ENCODE measurements around the gene TCF21. TPM values are rescaled to one million over a fixed set of nuclear protein-coding genes. Genes with fewer than 3 reads are reported as not detected.
A peak's percentile ranks its signal among the peaks of the same experiment; 100 is the strongest.

The TCF21 gene
- total RNA-seq, 1 experiment from 2014 or later: not detected

- DNase-seq (ENCODE audit: low read depth): no peak
These were observed 867 bp downstream of the TCF21 start for GRCh38 chr6:133889557-133890403.

DNA sequence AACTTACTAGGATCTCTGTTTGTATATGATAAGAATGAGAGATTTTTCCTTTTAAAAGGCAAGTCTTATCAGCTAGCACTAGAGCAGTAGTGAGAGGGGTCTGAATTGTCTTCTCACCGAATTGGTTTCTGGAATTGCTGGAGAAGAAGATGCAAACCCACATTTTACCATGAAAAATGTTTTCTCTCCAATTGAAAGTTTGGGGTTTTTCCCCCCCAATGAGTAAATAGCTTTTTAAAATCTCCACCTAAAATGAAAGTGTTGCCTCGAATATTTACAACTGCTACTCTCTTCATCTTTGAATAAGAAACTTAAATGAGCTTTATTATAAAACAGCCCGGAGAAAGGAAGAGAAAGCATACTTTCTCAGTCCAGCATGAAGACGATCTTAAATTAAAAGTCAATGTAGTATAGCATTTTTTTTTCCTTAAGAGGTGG is 1.8 kb downstream of the TCF21 start:
- DNase-seq (ENCODE audit: low read depth): peak; percentile 0

DNA sequence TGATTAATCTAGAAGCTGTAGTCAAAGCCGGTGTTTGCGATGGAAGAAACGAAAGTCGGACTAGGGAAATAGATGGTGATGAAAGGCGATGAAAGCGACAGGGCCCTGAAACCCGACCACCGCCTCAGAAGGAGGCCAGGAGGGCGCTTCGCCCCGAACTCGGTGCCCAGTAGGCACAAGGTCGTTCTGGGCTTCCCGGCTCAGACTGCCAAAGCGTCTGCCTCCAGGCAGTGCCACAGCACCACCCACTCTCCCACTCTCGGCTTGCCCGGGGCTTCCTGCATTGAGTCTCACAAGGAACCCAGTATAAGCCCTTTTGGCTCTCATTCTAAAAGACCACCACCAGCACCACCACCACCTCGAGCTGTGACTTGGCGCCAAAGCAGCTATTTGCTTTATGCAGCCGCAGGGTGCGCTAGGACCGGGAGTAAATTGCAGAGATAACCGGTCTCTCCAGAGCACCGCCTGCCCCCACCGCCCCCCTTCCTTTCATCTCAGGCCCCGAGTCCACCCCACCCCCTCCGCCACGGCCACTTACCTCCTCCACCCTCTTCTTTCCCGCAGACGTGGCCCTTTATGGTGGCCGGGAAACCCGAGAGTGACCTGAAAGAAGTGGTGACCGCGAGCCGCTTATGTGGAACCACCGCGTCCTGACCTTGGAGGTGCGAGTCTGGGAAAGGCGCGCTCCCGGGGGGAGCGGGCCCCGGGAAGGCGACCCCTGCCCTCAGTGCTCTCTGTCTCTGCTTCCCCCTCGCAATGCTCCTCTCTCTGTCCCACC is 2.4 kb downstream of the TCF21 start:
- peak; percentile 20 for DNase-seq (ENCODE audit: low read depth)

- no peak for DNase-seq (ENCODE audit: low read depth)
These were observed 3.3 kb downstream of the TCF21 start for GRCh38 chr6:133891927-133892812.

DNA sequence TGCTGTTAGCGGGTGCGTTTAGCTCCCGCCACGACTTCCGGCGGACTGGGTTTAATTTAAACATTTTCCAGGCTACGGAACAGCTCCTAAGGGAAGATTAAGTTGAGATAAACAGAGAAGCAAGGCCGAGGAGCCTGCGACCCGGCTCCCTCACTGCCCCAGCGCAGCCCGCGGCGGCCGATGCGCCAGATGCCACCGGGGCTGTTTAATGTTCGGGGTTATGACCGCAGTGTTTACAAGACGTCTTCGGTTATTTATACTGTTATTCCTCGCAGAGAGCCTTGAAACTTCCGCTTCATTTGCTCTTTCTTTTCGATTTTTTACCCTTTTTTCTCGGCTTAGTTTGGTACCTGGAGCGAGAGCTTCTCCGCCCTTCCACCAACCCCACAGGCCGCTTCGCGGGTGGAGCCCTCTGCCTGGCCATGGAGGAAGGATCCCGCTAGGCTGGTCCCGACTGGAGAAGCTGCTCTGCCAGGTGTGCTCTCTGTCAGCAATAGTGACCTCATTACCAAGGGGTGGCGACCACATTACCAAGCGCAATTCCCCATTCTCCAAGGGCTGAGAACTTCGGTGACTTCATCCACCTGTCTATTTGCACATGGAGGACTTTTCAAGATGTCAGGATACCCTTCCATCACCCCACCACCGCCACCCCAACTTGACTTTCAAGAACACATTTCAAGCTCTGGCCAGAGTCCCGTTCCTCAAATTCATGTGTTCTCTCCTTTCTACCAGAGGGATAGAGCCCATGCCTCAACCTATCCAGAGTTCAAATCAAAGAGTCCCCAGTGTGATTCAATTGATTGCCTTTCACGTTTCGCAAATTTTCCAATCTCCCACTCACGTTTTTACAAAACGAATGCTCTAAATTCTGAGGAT is 4.1 kb downstream of the TCF21 start:
- no peak for DNase-seq (ENCODE audit: low read depth)

DNA sequence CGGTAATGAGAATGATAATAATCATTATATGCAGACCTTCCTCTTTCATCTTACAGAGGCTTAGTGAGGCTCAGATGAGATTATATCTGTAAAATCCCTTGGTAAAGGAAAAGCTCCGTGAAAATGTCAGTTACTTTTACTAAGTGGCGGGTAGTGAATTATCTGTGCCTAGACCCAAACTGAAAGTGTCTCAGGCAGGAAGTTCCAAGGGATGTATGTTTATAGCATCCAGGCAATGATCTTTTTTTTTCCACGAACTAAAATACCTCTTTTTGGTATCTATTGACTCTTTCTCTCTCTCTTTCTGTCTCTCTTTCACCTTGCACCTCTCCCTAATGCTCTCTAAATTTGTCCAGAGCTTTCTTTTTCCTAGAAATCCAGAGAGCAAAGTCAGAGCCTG is 5.0 kb downstream of the TCF21 start:
- DNase-seq (ENCODE audit: low read depth): no peak

DNA sequence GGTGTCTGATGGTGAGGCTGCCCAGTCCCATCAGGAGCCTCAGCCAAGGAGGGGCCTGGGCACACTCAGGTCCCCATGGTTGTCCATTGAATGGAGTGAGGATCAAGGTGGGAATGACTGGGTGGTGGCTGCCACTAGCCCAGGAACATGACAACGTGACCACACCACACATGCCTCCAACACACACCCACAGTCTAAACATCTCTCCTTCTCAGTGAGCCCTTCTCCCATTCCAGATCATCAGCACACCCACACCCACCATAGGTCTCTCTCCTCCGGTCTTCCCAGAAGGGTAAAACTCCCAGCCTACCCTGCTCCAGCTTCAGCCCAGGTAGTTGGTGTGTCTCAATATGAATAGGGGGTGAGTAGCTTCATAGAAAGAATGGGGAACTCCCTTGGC is 5.5 kb downstream of the TCF21 start:
- no peak for DNase-seq (ENCODE audit: low read depth)

- no peak for DNase-seq (ENCODE audit: low read depth)
These were observed 6.0 kb downstream of the TCF21 start for GRCh38 chr6:133894795-133895358.

DNA sequence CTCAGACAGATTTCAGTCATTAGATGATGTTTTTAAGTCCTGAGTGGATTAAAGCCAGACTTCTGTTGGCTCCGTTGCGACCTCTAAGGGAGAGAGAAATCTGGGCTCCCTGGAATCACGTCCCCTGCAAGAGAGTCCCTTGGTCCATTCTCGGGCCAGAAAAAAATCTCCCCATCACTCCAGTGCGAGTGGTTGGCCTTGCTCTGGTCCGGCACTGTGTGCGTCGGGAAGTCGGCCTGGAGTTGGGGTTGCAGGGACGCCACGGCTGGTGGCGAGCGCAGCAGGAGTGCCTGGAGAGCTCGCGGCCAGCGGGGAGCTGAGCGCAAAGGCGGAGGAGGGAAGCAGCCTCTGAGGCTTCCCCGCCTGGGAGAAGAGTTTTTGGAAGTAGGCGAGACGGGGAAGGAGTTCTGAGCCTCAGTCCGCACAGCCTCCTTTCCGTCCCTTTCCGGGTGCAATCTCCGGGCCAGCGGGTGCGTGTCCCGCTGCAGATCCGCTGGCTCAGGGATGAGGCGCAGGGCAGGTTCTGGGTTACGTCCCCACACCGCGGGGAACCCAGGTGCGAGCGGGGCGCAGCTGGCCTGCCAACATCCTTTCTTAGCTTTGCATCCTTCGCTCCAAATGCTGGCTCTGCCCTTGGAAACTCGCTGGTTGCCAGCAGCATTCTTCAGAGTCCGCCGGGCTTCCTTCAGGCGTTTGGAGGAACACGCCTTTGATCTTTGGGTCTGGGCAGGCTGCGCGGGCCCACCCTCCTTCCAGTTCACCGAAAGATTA is 6.8 kb downstream of the TCF21 start:
- DNase-seq (ENCODE audit: low read depth): no peak

- DNase-seq (ENCODE audit: low read depth): no peak
These were observed 7.4 kb downstream of the TCF21 start for GRCh38 chr6:133896344-133896721.

DNA sequence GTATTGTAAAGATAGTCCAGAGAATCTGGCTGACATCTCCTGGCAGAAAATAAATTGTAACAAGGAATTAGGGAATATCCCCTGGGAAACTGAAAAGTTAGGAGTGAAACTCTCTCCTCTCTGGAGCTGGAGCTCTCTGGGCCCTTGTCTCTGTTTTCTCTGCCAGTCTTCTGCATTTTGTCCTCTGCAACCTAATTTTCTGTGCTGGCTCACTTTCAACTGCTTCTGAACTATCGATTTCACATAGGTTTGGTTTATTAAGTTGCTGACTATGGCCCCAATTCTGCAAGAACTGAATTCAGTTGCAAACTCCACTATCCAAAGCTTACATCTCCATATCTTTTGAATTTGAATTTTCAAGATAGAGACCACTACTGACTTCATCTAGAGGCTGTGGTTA is 9.3 kb downstream of the TCF21 start:
- no peak for DNase-seq (ENCODE audit: low read depth)

DNA sequence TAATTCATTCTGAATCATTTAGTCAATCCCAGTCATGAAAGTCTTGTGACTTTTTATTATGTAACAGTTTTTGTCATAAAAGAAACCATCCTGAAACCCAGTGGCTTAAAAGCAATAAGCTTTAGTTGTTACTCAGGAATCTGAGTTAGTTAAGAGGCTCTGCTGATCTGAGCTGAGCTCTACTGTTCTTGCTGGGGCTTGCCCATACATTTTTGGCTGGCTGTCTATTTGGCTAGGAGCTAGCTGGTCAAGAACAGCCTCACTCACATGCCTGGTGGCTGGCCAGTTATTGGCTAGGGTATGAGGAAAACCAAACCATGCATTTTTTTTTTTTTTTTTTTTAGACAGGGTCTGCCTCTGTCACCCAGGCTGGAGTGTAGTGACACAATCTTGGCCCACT is 10.6 kb downstream of the TCF21 start:
- no peak for DNase-seq (ENCODE audit: low read depth)

GRCh38 chr6:133903855-133904254 is 14.9 kb downstream of the TCF21 start:
- no peak for DNase-seq (ENCODE audit: low read depth)

DNA sequence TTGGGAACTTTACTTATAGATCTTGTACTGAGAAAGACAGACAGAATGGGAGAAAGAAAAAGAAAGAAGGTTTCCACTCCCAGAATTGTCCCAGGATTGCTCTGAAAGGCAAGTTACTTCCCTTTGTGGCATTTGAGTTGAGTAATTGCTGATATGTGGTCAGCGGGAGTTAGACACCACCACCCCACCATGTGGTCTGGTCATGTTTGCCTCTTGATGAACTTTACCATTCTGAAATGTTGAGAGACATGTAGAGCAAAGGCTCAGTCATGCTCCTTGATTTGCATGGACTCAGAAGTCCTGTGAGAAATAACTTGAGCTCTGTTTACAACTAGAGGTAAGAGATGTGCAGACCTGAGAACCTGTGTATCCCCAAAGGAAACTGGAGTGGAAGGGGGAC is 17.1 kb downstream of the TCF21 start:
- peak; percentile 64 for DNase-seq (ENCODE audit: low read depth)

DNA sequence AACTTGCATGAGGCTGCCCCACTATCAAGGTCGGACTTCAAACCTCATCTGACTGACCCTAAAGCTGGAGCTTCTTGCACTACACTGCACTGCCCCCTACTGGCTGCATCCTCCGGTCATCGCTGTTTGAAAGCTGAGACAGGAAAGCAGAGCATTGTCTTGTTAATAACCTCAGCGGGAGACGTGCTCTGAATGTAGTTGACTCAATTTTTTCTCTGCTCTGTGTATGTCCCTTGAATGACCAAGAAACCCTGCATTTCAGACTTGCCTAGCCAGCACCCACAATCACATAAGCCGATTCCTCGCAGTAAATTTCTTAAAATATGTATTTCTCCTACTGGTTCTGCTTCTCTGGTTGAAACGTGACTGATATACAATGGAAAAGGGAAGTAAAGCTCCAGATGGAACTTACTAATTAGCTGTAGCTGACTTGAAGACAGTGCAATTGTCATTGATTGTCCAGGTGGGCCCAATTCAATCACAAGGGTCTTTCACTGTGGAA is 27.8 kb downstream of the TCF21 start:
- peak; percentile 87 for DNase-seq (ENCODE audit: low read depth)

DNA sequence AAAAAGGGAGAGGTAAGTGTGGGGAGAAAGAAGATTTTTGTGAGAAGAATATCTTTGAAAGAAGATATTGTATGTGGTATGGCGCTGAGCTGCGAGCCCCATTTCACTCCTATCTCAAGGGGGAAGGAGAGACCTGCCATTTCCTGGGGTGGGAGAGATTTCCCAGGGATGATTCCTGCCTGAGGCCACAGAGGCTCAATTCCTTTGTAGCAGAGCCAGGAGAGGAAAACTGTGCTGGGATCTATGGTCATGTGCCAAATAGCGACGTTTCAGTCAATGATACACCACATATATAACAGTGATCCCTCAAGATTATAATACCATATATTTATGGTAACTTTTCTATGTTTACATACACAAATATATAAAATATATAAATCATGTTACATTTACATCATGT is 28.9 kb downstream of the TCF21 start:
- no peak for DNase-seq (ENCODE audit: low read depth)

- peak; percentile 20 for DNase-seq (ENCODE audit: low read depth)
These were observed 29.5 kb downstream of the TCF21 start for GRCh38 chr6:133918208-133918930.

GRCh38 chr6:133919362-133919761 is 30.4 kb downstream of the TCF21 start:
- DNase-seq (ENCODE audit: low read depth): no peak

Measured in HT1080 (cell line).